T47D (cell line): Measurements from ENCODE around the gene ITGB5.
A peak's percentile ranks its signal among the peaks of the same experiment; 100 is the strongest.

Experiments used
- DNase-seq, 2 experiments: peaks; one replicate each; pipeline versions ENCODE4 v3.0.0 to v3.0.0-alpha.2; 2011 to 2012; ENCODE audit warnings: low read depth in 1 of 2, low spot score in 1 of 2
- JUND ChIP-seq: IDR thresholded peaks from 2 replicates; pipeline ENCODE4 v1.6.1; 2012; ENCODE audit warnings: low read depth
- in situ Hi-C: cut with HindIII; loops from 2 replicates; pipeline ENCODE4 v1.10.0; 2016; ENCODE audit warnings: low sequenced_read_pairs, low pct_unique_long_range_greater_than_20kb

Gene ITGB5

GRCh38 chr3:124823648-124824047 lies 63.5 kb downstream of the ITGB5 start:
- DNase-seq: no peak
- in situ Hi-C loops: no loop called here
- no peak for TF ChIP-seq JUND

- no peak for DNase-seq
- no peak for TF ChIP-seq JUND
- in situ Hi-C loops: no loop called here
Observed at GRCh38 chr3:124823206-124823605, 64.0 kb downstream of the ITGB5 start.

- no peak for TF ChIP-seq JUND
- in situ Hi-C loops: no loop called here
Observed at GRCh38 chr3:124821356-124821755, 65.8 kb downstream of the ITGB5 start.

GRCh38 chr3:124818398-124819091 lies 68.6 kb downstream of the ITGB5 start:
- in situ Hi-C loops: no loop called here
- DNase-seq: no peak
- TF ChIP-seq JUND: no peak

More at GRCh38 chr3:124821356-124821755, 65.8 kb downstream of the ITGB5 start:
- DNase-seq: no peak

- in situ Hi-C loops: no loop called here
- DNase-seq: no peak
- TF ChIP-seq JUND: no peak
Observed at GRCh38 chr3:124817079-124817478, 70.1 kb downstream of the ITGB5 start.

- no peak for DNase-seq
- in situ Hi-C loops: no loop called here
- no peak for TF ChIP-seq JUND
Observed at GRCh38 chr3:124816206-124816605, 71.0 kb downstream of the ITGB5 start.

GRCh38 chr3:124815781-124816180 lies 71.4 kb downstream of the ITGB5 start:
- in situ Hi-C loops: no loop called here
- no peak for TF ChIP-seq JUND
- no peak for DNase-seq

- TF ChIP-seq JUND: no peak
- in situ Hi-C loops: no loop called here
- peak; percentile 57 to 92 for DNase-seq
Observed at GRCh38 chr3:124814620-124815421, 72.3 kb downstream of the ITGB5 start.

GRCh38 chr3:124813541-124813940 lies 73.6 kb downstream of the ITGB5 start:
- no peak for TF ChIP-seq JUND
- no peak for DNase-seq
- in situ Hi-C loops: no loop called here

- in situ Hi-C loops: no loop called here
- no peak for TF ChIP-seq JUND
- no peak for DNase-seq
Observed at GRCh38 chr3:124812291-124813265, 74.6 kb downstream of the ITGB5 start.

GRCh38 chr3:124811436-124811835 lies 75.7 kb downstream of the ITGB5 start:
- in situ Hi-C loops: no loop called here
- DNase-seq: no peak
- no peak for TF ChIP-seq JUND

GRCh38 chr3:124810970-124811369 lies 76.2 kb downstream of the ITGB5 start:
- in situ Hi-C loops: no loop called here
- no peak for DNase-seq
- no peak for TF ChIP-seq JUND
